GM19099 (cell line): ENCODE results near the gene RAI1.

Experiments used
- POLR2A ChIP-seq: IDR thresholded peaks from 3 replicates; pipeline ENCODE4 v1.6.1; 2011; ENCODE audit warnings: low read depth; ENCODE audit not compliant: insufficient read length; ENCODE audit errors: extremely low read depth

RAI1 gene

DNA sequence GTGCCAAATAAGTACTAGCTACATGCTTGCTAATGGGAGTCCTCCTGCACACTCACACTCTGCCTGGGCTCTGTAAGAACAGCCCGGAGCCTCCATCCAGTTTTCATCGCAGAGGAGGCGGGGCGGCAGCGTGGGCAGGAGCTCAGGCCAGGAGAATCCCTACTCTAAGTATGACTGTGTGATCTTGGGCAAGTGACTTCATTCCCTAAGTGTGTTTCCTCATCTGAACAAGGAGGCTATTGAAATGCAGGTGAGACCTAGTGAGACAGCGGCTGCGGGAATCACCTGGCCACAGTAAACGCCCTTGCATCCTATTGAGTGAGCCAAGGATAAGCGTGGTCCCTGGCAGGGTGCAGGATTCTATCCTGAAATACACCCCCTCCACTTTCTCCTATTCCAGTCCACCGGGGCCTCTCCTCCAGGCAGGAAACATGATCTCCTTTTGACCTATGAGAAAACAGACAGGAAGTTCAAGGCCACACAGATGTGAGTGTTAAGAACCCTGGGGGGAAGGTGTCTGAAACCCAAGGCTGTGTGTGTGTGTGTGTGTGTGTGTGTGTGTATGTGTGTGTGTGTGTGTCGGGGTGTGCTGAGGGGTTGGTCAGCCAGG lies 5.2 kb upstream of the RAI1 start:
- no peak for TF ChIP-seq POLR2A

- no peak for TF ChIP-seq POLR2A
Observed at GRCh38 chr17:17676752-17677151, 4.5 kb upstream of the RAI1 start.

DNA sequence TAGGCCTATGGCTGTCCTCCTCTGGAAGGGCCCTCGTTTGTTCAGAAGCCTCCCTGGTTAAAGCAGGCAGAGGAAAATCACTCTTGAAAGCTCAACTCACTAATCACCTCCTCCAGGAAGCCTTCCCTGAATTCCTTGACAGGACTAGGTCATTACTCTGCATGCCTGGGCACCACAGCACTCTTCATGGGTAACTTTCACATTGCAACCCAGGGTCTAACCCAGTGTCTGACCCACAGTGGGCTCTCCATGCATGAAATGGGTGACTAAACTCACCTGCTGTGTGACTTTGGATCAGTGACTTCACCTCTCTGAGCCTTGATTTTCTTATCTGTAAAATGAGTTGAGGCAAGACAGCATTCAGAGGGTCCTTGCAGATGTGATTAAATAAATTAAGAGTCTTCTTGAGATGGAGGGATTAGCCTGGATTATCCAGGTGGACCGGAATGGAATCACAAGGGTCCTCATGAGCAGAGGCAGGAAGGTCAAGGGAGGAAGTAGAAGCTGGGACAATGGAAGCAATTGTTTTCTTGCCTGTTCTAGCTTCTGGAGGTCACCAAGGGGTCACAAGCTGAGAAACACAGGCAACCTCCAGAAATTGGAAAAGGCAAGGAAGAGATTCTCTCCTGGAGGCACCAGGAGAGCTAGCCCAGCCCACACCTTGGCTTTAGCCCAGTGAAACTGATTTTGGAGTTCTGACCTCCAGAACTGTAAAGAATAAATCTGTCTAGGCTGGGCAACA lies 3.8 kb upstream of the RAI1 start:
- TF ChIP-seq POLR2A: no peak

GRCh38 chr17:17679243-17679642 lies 2.0 kb upstream of the RAI1 start:
- no peak for TF ChIP-seq POLR2A

GRCh38 chr17:17679748-17680147 lies 1.5 kb upstream of the RAI1 start:
- no peak for TF ChIP-seq POLR2A

DNA sequence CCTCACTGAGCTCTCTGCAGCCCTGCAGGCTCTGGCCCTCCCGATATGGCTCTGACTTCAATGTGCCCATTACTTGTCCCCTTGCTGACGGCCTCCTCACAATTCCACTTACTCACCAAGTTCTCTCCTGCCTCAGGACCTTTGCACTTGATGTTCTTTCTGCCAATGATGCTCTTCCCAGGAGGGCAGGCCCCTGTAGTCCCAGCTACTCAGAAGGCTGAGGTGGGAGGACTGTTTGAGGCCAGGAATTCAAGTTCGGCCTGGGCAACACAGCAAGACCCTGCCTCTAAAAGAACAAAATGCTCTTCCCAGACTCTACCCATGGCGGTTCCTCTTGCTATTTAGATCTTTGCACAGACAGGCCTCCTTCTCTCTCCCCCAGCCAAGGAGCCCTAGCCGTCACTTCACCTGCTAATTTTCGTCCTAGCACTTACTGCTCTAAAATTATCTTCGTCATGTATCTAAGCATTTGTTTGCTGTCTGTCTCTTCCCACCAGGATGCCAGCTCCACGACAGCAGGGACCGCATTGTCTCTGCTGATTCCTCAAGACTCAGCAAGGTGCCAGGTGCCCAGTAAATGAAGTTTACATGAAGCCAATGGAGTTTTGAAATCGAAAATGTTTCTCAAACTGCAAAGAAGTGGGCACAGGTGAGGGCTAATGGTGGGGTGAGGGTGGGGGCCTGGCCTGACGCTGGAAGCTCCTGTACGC lies 626 bp upstream of the RAI1 start:
- no peak for TF ChIP-seq POLR2A

GRCh38 chr17:17681744-17682292 lies 560 bp downstream of the RAI1 start:
- no peak for TF ChIP-seq POLR2A

DNA sequence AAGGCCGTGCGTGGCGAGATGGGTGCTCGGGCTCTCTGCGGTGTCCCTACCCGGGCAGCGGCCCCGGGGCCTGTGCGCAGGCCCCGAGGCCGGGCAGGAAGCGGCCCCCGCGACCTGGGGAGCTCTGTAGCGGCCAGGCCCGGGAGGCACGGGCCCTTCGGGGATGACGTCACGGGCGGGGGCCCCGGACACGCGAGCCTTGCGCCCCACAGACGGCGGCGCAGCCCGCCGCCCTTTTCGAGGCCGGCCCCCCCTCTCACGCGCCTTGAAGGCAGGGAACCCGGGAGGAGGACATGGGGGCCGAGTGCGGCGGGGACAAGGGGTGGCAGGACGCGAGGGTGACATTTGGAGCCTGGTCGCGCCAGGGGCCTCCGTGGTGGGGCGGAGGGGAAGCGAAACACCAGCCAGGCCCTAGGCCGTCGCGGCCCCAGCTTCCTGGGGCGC lies 1.1 kb downstream of the RAI1 start:
- TF ChIP-seq POLR2A: peak; percentile 53

GRCh38 chr17:17682737-17683680 lies 1.8 kb downstream of the RAI1 start:
- peak; percentile 24 for TF ChIP-seq POLR2A

GRCh38 chr17:17683710-17684365 lies 2.6 kb downstream of the RAI1 start:
- TF ChIP-seq POLR2A: no peak

GRCh38 chr17:17684906-17685774 lies 3.9 kb downstream of the RAI1 start:
- no peak for TF ChIP-seq POLR2A

DNA sequence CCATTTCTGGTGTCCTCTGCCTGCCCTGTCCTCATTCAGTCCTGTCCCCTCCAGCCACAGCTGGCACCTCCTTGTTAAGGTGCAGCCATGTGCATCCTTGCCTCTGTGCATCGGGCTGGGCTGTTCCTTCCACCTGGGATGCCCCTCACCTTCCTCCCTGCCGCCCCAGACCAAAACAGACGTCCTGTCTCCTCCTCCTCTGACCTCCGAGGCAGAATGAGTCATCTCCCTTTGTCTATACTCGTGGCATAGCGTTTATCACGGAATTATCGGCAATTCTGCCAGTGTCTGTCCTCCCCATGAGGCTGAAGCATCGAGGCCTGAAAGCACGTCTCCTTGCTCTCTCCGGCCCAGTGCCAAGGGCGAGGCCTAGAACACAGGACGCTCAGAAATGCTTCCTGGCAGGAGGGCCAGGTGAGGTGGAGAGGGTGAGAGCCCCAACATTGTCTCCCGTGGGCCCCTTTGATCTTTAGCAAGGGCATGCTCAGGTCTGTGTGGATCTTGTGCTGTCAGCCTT lies 4.6 kb downstream of the RAI1 start:
- no peak for TF ChIP-seq POLR2A

DNA sequence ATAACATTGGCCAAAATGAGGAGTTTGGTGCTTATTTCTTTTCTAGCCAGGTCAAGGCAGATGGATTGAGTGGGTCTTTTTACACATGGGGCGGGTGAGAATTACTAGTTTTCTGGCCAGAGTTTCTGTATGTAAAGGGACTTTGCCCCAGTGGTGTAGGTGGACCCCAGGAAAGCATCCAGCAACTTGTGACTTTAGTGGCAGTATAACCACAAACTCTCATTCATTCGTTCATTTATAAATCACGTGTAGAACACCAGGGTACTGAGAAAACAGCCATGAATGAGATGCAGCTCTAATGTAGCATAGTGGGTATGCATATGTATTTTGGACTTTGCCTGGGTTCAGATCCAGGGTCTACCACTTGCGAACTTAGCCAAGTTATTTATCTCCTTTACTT lies 8.1 kb downstream of the RAI1 start:
- TF ChIP-seq POLR2A: no peak

- TF ChIP-seq POLR2A: peak; percentile 5
Observed at GRCh38 chr17:17691468-17692263, 10.4 kb downstream of the RAI1 start.
